Gastrocnemius medialis (tissue), 4 donors: Measurements from ENCODE around the gene ZBTB22. TPM values are rescaled to one million over a fixed set of nuclear protein-coding genes. Genes with fewer than 3 reads are reported as not detected.

Experiments
- ATAC-seq, 2 donors: fragments of 150-250 bp; one replicate each; pipeline ENCODE4 v1.9.1; 2016
- DNase-seq, 2 donors: peaks; one replicate each; pipeline ENCODE4 v3.0.0-alpha.2; 2019
- H3K27ac ChIP-seq, 4 donors: fragments of 200-600 bp; sonication (generic); 1 replicate in 1 of 4; 2 replicates in 3 of 4; pipeline ENCODE4 v1.5.1; 2016 to 2018; ENCODE audit warnings: mild to moderate bottlenecking in 2 of 4, moderate library complexity in 1 of 4
- H3K27me3 ChIP-seq, 3 donors: fragments of 200-600 bp; sonication (generic) in 2 of 3; 1 replicate in 1 of 3; 2 replicates in 2 of 3; pipeline versions ENCODE4 v1.5.1 to v1.6.0; 2016 to 2019; ENCODE audit warnings: mild to moderate bottlenecking in 1 of 3, moderate library complexity in 1 of 3
- H3K36me3 ChIP-seq, 2 donors: fragments of 200-600 bp; sonication (generic) in 1 of 2; one replicate each; pipeline ENCODE4 v1.5.1; 2017 to 2018
- H3K4me1 ChIP-seq, 2 donors: fragments of 200-600 bp; sonication (generic) in 1 of 2; one replicate each; pipeline ENCODE4 v1.5.1; 2016 to 2017; ENCODE audit warnings: mild to moderate bottlenecking in 2 of 2
- H3K4me3 ChIP-seq, 4 donors: fragments of 200-600 bp; sonication (generic) in 3 of 4; 1 replicate in 1 of 4; 2 replicates in 3 of 4; pipeline ENCODE4 v1.5.1; 2016 to 2019; ENCODE audit warnings: mild to moderate bottlenecking in 2 of 4
- H3K9me3 ChIP-seq, 3 donors: fragments of 200-600 bp; sonication (generic) in 2 of 3; 1 replicate in 1 of 3; 2 replicates in 2 of 3; pipeline ENCODE4 v1.5.1; 2016 to 2019
- CTCF ChIP-seq, 5 experiments: fragments of 450-650 bp in 3 of 5; fragments of 200-600 bp in 2 of 5; sonication (generic) in 2 of 5; IDR thresholded peaks in 4 of 5; conservative IDR thresholded peaks in 1 of 5; 1 replicate in 4 of 5; 2 replicates in 1 of 5; pipeline ENCODE4 v1.5.1; 2016 to 2019; ENCODE audit warnings: antibody characterized with exemption in 5 of 5, mild to moderate bottlenecking in 3 of 5, moderate library complexity in 3 of 5
- POLR2A ChIP-seq, 2 donors: fragments of 450-650 bp; IDR thresholded peaks; one replicate each; pipeline ENCODE4 v1.6.1; 2017; ENCODE audit warnings: antibody characterized with exemption in 2 of 2, mild to moderate bottlenecking in 2 of 2, moderate library complexity in 2 of 2
- in situ Hi-C, 4 donors: fragments of 200-750 bp; cut with MboI; loops; one replicate each; pipeline versions ENCODE4 v1.15.0 to v1.8.0; 2017; ENCODE audit warnings: low sequenced_read_pairs in 4 of 4
- intact Hi-C: fragments of 100-400 bp; cut with DNase I; formaldehyde crosslinking; loops from one replicate; pipeline ENCODE4 v1.15.1; 2023; ENCODE audit warnings: low total_unique reads
- total RNA-seq, 4 donors: library from RNA; depleted of rRNA; stranded (reverse); fragments of >200 nt; gene quantifications; one replicate each; pipeline versions ENCODE4 v1.1.0 to v1.2.3, GENCODE V29; 2016

ZBTB22 gene
- total RNA-seq, 4 donors from 2014 or later, result 9.0 to 19.3 (median 16.3) TPM

GRCh38 chr6:33273924-33274902 is 43.3 kb downstream of the ZBTB22 start:
- no peak for DNase-seq
- peaks cover 0 to 45% of the 10 kb centered on the region in 2 donors for H3K36me3 ChIP-seq
- H3K27me3 ChIP-seq, result no peaks in the 10 kb centered on the region
- intact Hi-C loops, result loop anchor here (2.0 to 10.0 kb wide), 3 partner anchors 25 to 1099 kb away; partner anchors contain the start of genes AGPAT1, RING1 and RNF5
- no peak overlapping the region for H3K27ac ChIP-seq
- TF ChIP-seq CTCF (IDR thresholded peaks at IDR 0.05 in 4 of 5, conservative IDR thresholded peaks at IDR 0.05 in 1 of 5) (no peak), POLR2A (IDR thresholded peaks at IDR 0.05) (no peak)
- in situ Hi-C loops, result no loop called here
- peaks cover 55 to 70% of the 10 kb centered on the region in 2 donors for H3K4me1 ChIP-seq
- no peak overlapping the region for H3K4me3 ChIP-seq
- no peak for ATAC-seq
- no peaks in the 10 kb centered on the region for H3K9me3 ChIP-seq

- TF ChIP-seq CTCF (IDR thresholded peaks at IDR 0.05 in 4 of 5, conservative IDR thresholded peaks at IDR 0.05 in 1 of 5) (no peak), POLR2A (IDR thresholded peaks at IDR 0.05) (no peak)
- intact Hi-C loops (loop anchor here (2.0 to 10.0 kb wide), 3 partner anchors 25 to 1099 kb away; partner anchors contain the start of genes AGPAT1, RING1 and RNF5), in situ Hi-C loops (no loop called here)
- H3K9me3 ChIP-seq, result no peaks in the 10 kb centered on the region
- peaks cover 52 to 61% of the 10 kb centered on the region in 2 donors for H3K4me1 ChIP-seq
- DNase-seq, result no peak
- H3K27me3 ChIP-seq, result no peaks in the 10 kb centered on the region
- peaks cover 0 to 50% of the 10 kb centered on the region in 2 donors for H3K36me3 ChIP-seq
- peak overlapping the region; percentile 85 to 96 (median 90) for H3K27ac ChIP-seq
- H3K4me3 ChIP-seq, result peak overlapping the region; percentile 67 to 95 (median 80)
- no peak for ATAC-seq
Observed at GRCh38 chr6:33273129-33273923, 44.2 kb downstream of the ZBTB22 start.

- ATAC-seq (peak; percentile 12 to 27), DNase-seq (no peak)
- intact Hi-C loops (loop anchor here (1.0 to 10.0 kb wide), 4 partner anchors 17 to 1098 kb away; partner anchors contain the start of genes AGPAT1, PFDN6, RING1 and RNF5), in situ Hi-C loops (no loop called here)
- no peak for TF ChIP-seq POLR2A (IDR thresholded peaks at IDR 0.05)
- no peak for TF ChIP-seq CTCF (IDR thresholded peaks at IDR 0.05 in 4 of 5, conservative IDR thresholded peaks at IDR 0.05 in 1 of 5)
- peaks cover 0 to 58% of the 10 kb centered on the region in 2 donors for H3K36me3 ChIP-seq
- H3K27me3 ChIP-seq, result no peaks in the 10 kb centered on the region
- peak overlapping the region; percentile 85 to 96 (median 90) for H3K27ac ChIP-seq
- peak overlapping the region; percentile 67 to 95 (median 80) for H3K4me3 ChIP-seq
- H3K9me3 ChIP-seq, result no peaks in the 10 kb centered on the region
- peaks cover 47 to 55% of the 10 kb centered on the region in 2 donors for H3K4me1 ChIP-seq
Observed at GRCh38 chr6:33272275-33273128, 45.0 kb downstream of the ZBTB22 start.
